AG04449 (cell line): Measurements from ENCODE around the gene LMNTD1.
"Not testable (repeated sequence)": the region's sequence is repeated elsewhere in the genome, so short reads cannot be mapped to it uniquely, and the experiment has no call there.

ENCODE experiments used
- CTCF ChIA-PET: fragments of 350-600 bp; formaldehyde crosslinking; extraction: SDS; loops from one replicate; lab custom pipeline; 2021; ENCODE audit warnings: antibody characterized with exemption; lab: Yijun Ruan, JAX
- POLR2A ChIA-PET: fragments of 400-600, 350-600 bp; formaldehyde crosslinking; extraction: SDS; loops from one replicate; lab custom pipeline; 2020; ENCODE audit warnings: antibody characterized with exemption, inconsistent platforms; lab: Yijun Ruan, JAX
- DNase-seq: peaks from one replicate; pipeline ENCODE4 v3.0.0-alpha.2; 2010; ENCODE audit warnings: low read depth, low spot score
- H3K4me3 ChIP-seq: 2 replicates; pipeline ENCODE4 v1.5.1; 2011; ENCODE audit warnings: low read depth, mild to moderate bottlenecking, control low read depth, low read length
- CTCF ChIP-seq: IDR thresholded peaks from one replicate; pipeline ENCODE4 v1.5.1; 2011; ENCODE audit warnings: mild to moderate bottlenecking, moderate library complexity, low read length, control low read depth, inconsistent platforms; ENCODE audit not compliant: insufficient read depth; ENCODE audit errors: missing control alignments

Gene LMNTD1

DNA sequence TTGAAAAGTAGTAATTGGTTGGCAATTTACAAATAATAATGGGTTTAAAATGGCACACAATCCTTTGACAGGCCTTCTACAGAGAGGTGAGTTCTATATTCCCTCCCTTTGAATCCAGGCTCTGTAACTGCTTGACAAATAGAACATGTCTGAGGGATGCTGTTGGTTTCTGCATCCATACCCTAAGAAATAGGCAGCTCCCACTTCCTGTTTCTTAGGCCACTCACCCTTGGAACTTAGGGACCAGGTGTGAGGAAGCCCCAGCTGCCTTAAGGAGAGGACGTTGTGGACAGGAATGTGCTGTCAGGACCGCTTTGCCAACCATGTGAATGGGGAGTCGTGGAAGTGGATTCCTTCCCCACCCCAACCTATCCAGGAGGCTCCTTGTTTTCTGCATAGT is 59.4 kb downstream of the LMNTD1 start:
- no peak overlapping the region for H3K4me3 ChIP-seq
- TF ChIP-seq CTCF = no peak
- DNase-seq = no peak
- ChIA-PET POLR2A (no interaction called here), CTCF (no interaction called here)

DNA sequence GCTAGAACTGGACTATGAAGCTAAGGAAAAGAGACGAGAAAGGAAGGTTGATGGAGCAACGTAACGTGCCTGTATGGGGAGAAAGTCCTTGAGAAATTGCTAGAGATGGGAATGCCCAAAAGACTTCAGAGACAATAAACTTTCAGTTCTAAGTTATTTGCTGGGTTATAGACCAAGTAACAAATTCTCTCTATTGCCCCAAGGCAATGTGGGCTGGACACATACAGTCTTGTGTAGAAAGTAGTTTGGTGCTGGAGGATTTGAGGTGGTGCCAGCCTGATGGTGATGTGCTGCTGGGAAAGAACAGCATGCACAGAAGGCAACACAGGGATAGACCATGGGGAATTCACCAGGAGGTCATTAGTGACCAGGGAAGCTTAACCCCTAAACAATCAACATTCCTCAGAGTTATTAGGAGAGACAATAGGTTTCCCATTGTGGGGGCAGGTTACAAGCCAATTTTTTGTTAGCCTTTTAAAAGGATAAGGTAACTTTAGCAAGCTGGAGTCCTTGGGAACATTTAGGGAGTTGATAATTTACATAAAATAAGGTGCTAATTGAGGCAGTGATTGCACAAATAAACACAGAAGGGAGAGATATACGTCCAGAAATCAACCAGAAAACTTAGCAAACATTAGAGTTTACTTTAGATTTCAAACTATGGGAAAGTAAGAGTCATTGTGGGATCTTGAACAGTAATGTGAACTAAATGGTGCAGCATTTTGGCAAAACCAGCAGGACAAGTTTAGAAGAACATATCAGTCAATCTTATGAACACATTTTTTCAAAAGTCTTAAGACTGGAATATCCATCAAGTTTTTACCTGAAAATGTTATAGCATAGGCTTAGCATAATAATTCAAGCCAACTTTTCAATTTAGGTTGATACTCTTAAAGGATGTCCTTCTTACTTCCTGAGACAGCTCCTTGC is 61.4 kb downstream of the LMNTD1 start:
- CTCF ChIA-PET = interaction anchor here (1.0 to 1.3 kb wide), 2 partner anchors 55 to 250 kb away, joined by 3 read pairs; no protein-coding TSS in a partner anchor
- no peak for DNase-seq
- POLR2A ChIA-PET = no interaction called here
- TF ChIP-seq CTCF = no peak
- no peak overlapping the region for H3K4me3 ChIP-seq

DNA sequence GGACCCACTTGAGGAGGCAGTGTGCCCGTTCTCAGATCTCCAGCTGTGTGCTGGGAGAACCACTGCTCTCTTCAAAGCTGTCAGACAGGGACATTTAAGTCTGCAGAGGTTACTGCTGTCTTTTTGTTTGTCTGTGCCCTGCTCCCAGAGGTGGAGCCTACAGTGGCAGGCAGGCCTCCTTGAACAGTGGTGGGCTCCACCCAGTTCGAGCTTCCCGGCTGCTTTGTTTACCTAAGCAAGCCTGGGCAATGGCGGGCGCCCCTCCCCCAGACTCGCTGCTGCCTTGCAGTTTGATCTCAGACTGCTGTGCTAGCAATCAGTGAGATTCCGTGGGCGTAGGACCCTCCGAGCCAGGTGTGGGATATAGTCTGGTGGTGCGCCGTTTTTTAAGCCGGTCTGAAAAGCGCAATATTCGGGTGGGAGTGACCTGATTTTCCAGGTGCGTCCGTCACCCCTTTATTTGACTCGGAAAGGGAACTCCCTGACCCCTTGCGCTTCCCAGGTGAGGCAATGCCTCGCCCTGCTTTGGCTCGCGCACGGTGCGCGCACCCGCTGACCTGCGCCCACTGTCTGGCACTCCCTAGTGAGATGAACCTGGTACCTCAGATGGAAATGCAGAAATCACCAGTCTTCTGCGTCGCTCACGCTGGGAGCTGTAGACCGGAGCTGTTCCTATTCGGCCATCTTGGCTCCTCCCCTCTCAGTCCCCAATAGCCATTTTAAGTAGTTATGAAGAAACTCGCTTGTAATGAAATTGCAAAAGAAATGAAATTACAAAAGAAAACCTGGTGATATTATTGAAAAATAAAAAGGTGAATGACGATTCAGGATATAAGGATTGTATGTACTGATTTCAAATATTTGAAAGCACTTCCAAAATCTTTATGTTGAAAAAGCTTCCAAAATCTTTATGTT is 63.9 kb downstream of the LMNTD1 start:
- DNase-seq, CTCF ChIA-PET, H3K4me3 ChIP-seq, POLR2A ChIA-PET: not testable (repeated sequence)

DNA sequence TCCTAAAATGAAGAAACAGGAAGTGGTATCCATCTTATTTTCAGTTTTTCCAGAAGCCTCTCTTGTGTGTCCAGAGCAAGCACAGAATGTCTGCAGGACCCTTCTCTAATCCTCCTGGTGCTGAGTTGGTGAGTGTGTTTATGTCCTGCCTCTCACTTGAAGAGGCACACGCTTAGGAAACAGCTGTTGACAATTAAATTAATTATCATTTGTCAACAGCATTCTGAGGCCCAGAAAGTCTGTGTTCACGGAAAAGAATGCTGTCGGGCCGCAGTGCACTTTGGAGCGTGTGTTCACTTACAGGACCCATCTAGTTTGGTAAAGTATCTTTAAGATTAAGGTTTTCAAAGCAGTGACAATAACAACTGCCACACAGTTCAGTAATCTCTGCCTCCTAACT is 70.5 kb downstream of the LMNTD1 start:
- DNase-seq = no peak
- no peak overlapping the region for H3K4me3 ChIP-seq
- CTCF ChIA-PET = no interaction called here
- POLR2A ChIA-PET = no interaction called here
- TF ChIP-seq CTCF = no peak

DNA sequence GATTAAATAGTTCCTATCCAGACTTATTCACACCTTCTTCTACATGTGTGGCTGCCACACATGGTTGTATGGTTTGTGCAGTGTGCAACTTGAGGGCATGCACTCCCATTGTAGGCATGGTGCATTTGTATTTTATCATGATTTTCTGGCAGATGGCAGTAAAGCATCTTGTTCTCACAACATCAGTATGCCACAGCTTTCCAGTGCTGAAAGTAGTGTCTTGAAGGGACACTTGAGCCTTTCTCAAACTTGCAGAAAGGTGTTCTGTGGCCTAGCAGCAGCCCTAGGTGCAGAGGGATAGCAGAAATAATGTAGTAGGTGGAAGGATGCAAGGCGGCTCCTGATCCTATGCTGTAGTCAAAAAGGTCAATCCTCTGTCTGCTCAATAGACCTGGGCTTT is 72.9 kb downstream of the LMNTD1 start:
- no peak for TF ChIP-seq CTCF
- ChIA-PET CTCF (no interaction called here), POLR2A (no interaction called here)
- no peak overlapping the region for H3K4me3 ChIP-seq
- no peak for DNase-seq

GRCh38 chr12:25477217-25477616 is 75.9 kb downstream of the LMNTD1 start:
- DNase-seq = no peak
- TF ChIP-seq CTCF = no peak
- POLR2A ChIA-PET = no interaction called here
- H3K4me3 ChIP-seq = no peak overlapping the region
- CTCF ChIA-PET = no interaction called here
